SK-N-SH (cell line): ENCODE data around the gene CXCR5. TPM values are rescaled to one million over a fixed set of nuclear protein-coding genes. Genes with fewer than 3 reads are reported as not detected.

Experiments
- CTCF ChIA-PET: fragments of 300-600, 350-600 bp; formaldehyde crosslinking; extraction: SDS; loops from one replicate; lab custom pipeline; 2021; lab: Yijun Ruan, JAX
- POLR2A ChIA-PET: fragments of 350-600 bp; sonication (Branson Sonifier 250); formaldehyde crosslinking; extraction: SDS; loops from one replicate; lab custom pipeline; 2020; ENCODE audit warnings: antibody characterized with exemption, inconsistent platforms; lab: Yijun Ruan, JAX
- DNase-seq: peaks from one replicate; pipeline ENCODE4 v3.0.0; 2012
- H2AFZ ChIP-seq: fragments of 200-600 bp; sonication (generic); 2 replicates; pipeline ENCODE4 v1.8.1; 2016; ENCODE audit warnings: antibody characterized with exemption, mild to moderate bottlenecking, low read depth
- H3F3A ChIP-seq: fragments of 200-600 bp; sonication (generic); replicated peaks from 2 replicates; pipeline ENCODE3; 2016; ENCODE audit warnings: antibody characterized with exemption, mild to moderate bottlenecking; ENCODE audit not compliant: insufficient read depth
- H3K27ac ChIP-seq, 2 experiments: fragments of 200-500 bp in 1 of 2; fragments of 200-600 bp in 1 of 2; sonication (Bioruptor generic) in 1 of 2; sonication (generic), shearing (Covaris generic) in 1 of 2; 2 replicates each; pipeline versions ENCODE4 v1.5.1 to v1.6.1; 2014 to 2016; ENCODE audit warnings: low read depth in 2 of 2, inconsistent platforms in 1 of 2, low read length in 1 of 2, mild to moderate bottlenecking in 1 of 2, mixed read lengths in 1 of 2
- H3K27me3 ChIP-seq: fragments of 200-600 bp; sonication (generic), shearing (Covaris generic); 2 replicates; pipeline ENCODE4 v1.6.1; 2016; ENCODE audit warnings: mixed run types; ENCODE audit not compliant: insufficient read depth
- H3K36me3 ChIP-seq, 2 experiments: fragments of 200-500 bp in 1 of 2; fragments of 200-600 bp in 1 of 2; sonication (Bioruptor generic) in 1 of 2; sonication (generic) in 1 of 2; replicated peaks in 1 of 2; 2 replicates each; pipeline versions ENCODE3 to v1.5.1; 2014 to 2016; ENCODE audit warnings: low read length in 1 of 2, mild to moderate bottlenecking in 1 of 2; ENCODE audit not compliant: insufficient read depth in 2 of 2, control insufficient read depth in 1 of 2
- H3K4me1 ChIP-seq, 2 experiments: fragments of 200-500 bp in 1 of 2; fragments of 200-600 bp in 1 of 2; sonication (Bioruptor generic) in 1 of 2; sonication (generic), shearing (Covaris generic) in 1 of 2; 2 replicates each; pipeline versions ENCODE4 v1.5.1 to v1.6.1; 2014 to 2016; ENCODE audit warnings: low read depth in 1 of 2, low read length in 1 of 2, mixed run types in 1 of 2; ENCODE audit not compliant: insufficient read depth in 2 of 2, control insufficient read depth in 1 of 2
- H3K4me2 ChIP-seq: fragments of 200-600 bp; sonication (generic), shearing (Covaris generic); 2 replicates; pipeline ENCODE4 v1.6.1; 2017; ENCODE audit warnings: mixed run types
- H3K4me3 ChIP-seq, 2 experiments: fragments of 200-500 bp in 1 of 2; fragments of 200-600 bp in 1 of 2; sonication (Bioruptor generic) in 1 of 2; sonication (generic), shearing (Covaris generic) in 1 of 2; 2 replicates each; pipeline versions ENCODE4 v1.5.1 to v1.8.1; 2014 to 2016; ENCODE audit warnings: low read depth in 2 of 2, inconsistent platforms in 1 of 2, low read length in 1 of 2, mild to moderate bottlenecking in 1 of 2, mixed read lengths in 1 of 2, moderate library complexity in 1 of 2
- H3K79me2 ChIP-seq: fragments of 200-600 bp; sonication (generic); 2 replicates; pipeline ENCODE4 v1.8.1; 2017; ENCODE audit warnings: mild to moderate bottlenecking; ENCODE audit not compliant: insufficient read depth
- H3K9ac ChIP-seq: fragments of 200-600 bp; sonication (generic); 2 replicates; pipeline ENCODE4 v1.6.1; 2017; ENCODE audit warnings: mixed run types
- H3K9me2 ChIP-seq: fragments of 200-600 bp; sonication (generic); 2 replicates; pipeline ENCODE4 v1.6.1; 2017; ENCODE audit warnings: mixed run types
- H3K9me3 ChIP-seq: fragments of 200-600 bp; sonication (generic); 2 replicates; pipeline ENCODE4 v1.6.1; 2017; ENCODE audit warnings: mixed run types, mild to moderate bottlenecking, moderate library complexity
- H4K20me1 ChIP-seq: fragments of 200-600 bp; sonication (generic); 2 replicates; pipeline ENCODE4 v1.6.1; 2017; ENCODE audit warnings: mild to moderate bottlenecking, mixed run types; ENCODE audit not compliant: insufficient read depth
- ELF1 ChIP-seq: IDR thresholded peaks from 2 replicates; pipeline ENCODE4 v1.4.0; 2012
- MEF2A ChIP-seq: IDR thresholded peaks from 2 replicates; pipeline ENCODE4 v1.4.0; 2012; ENCODE audit warnings: low read depth, borderline replicate concordance
- MXI1 ChIP-seq: IDR thresholded peaks from 2 replicates; pipeline ENCODE4 v1.6.1; 2012; ENCODE audit warnings: mild to moderate bottlenecking, low read depth, low read length, improper control_type of control experiment
- NRF1 ChIP-seq: IDR thresholded peaks from 2 replicates; pipeline ENCODE4 v1.6.1; 2012; ENCODE audit warnings: low read depth, mild to moderate bottlenecking, low read length
- RFX5 ChIP-seq: IDR thresholded peaks from 2 replicates; pipeline ENCODE4 v1.6.1; 2012; ENCODE audit warnings: mild to moderate bottlenecking, improper control_type of control experiment, low read length
- TAF1 ChIP-seq: IDR thresholded peaks from 2 replicates; pipeline ENCODE4 v1.6.1; 2012; ENCODE audit warnings: low read depth, mild to moderate bottlenecking, low read length, moderate library complexity, borderline replicate concordance
- WGBS: methylation state at CpG from one replicate; pipeline ENCODE4 v1.1.6; 2017; ENCODE audit warnings: low lambda C conversion rate; 5-methylcytosine and 5-hydroxymethylcytosine counted together
- polyA plus RNA-seq, 3 experiments: library from polyadenylated mRNA; depleted of rRNA; stranded (reverse); fragments of >200 nt; gene quantifications; 2 replicates each; pipeline ENCODE4 v1.2.3, GENCODE V29; 2012
- TF ChIP-seq, protein P1 (sequence below): IDR thresholded peaks from 2 replicates; pipeline ENCODE4 v1.6.1; 2012; ENCODE audit warnings: mild to moderate bottlenecking, low read depth, low read length, moderate library complexity
- TF ChIP-seq, protein P2 (sequence below): IDR thresholded peaks from 2 replicates; pipeline ENCODE4 v1.4.0; 2012; ENCODE audit warnings: low read depth

The CXCR5 gene
- polyA plus RNA-seq, 1 of the 3 experiments (the other 2 are of a cell fraction): 0.02 TPM

DNA sequence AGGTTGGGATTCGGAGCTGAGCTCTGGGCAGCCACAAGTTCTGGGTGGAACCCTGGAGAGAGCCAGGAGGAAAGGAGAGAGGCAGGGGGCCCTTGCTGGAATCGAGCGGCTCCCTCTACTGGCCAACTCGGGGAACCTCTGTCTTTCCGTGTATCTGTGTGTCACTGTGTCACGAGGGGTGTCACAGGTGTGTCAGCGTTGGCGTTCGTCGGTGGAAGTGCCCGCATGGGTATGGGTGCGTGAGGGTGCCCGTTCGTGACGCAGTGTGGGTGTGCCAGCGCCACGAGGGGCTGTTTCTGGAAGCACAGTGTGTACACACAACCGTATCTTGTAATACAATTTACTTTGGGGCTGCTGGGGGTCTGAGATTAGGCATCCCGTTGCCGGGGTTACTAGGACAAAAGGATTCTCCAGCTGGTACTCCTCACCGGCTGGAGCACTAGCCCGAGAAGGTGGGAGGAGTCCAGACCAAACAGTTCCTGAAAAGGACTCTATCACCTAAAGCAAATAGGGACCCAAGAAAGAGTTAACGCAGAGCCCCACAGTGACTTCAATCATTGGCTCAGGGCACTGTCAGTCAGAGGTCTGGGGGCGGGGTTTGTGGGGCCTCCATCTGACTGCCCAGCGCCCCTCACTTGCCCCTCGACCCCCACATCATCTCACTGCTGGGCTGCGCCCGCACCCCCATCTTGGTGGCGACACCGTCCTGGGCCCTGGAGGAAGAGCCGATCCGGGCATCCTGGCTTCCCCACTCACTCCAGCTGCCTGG is 44.6 kb downstream of the CXCR5 start (continued):
- TF ChIP-seq MXI1 (peak; percentile 77; the same call in 1 of the 2 replicates), ELF1 (no peak), TAF1 (peak; percentile 31; the same call in 1 of the 2 replicates), RFX5 (no peak), NRF1 (no peak)
- TF ChIP-seq, protein P1, sequence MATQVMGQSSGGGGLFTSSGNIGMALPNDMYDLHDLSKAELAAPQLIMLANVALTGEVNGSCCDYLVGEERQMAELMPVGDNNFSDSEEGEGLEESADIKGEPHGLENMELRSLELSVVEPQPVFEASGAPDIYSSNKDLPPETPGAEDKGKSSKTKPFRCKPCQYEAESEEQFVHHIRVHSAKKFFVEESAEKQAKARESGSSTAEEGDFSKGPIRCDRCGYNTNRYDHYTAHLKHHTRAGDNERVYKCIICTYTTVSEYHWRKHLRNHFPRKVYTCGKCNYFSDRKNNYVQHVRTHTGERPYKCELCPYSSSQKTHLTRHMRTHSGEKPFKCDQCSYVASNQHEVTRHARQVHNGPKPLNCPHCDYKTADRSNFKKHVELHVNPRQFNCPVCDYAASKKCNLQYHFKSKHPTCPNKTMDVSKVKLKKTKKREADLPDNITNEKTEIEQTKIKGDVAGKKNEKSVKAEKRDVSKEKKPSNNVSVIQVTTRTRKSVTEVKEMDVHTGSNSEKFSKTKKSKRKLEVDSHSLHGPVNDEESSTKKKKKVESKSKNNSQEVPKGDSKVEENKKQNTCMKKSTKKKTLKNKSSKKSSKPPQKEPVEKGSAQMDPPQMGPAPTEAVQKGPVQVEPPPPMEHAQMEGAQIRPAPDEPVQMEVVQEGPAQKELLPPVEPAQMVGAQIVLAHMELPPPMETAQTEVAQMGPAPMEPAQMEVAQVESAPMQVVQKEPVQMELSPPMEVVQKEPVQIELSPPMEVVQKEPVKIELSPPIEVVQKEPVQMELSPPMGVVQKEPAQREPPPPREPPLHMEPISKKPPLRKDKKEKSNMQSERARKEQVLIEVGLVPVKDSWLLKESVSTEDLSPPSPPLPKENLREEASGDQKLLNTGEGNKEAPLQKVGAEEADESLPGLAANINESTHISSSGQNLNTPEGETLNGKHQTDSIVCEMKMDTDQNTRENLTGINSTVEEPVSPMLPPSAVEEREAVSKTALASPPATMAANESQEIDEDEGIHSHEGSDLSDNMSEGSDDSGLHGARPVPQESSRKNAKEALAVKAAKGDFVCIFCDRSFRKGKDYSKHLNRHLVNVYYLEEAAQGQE: peak; percentile 73; the same call in 1 of the 2 replicates
- TF ChIP-seq, protein P2, sequence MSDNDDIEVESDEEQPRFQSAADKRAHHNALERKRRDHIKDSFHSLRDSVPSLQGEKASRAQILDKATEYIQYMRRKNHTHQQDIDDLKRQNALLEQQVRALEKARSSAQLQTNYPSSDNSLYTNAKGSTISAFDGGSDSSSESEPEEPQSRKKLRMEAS: peak; percentile 50

DNA sequence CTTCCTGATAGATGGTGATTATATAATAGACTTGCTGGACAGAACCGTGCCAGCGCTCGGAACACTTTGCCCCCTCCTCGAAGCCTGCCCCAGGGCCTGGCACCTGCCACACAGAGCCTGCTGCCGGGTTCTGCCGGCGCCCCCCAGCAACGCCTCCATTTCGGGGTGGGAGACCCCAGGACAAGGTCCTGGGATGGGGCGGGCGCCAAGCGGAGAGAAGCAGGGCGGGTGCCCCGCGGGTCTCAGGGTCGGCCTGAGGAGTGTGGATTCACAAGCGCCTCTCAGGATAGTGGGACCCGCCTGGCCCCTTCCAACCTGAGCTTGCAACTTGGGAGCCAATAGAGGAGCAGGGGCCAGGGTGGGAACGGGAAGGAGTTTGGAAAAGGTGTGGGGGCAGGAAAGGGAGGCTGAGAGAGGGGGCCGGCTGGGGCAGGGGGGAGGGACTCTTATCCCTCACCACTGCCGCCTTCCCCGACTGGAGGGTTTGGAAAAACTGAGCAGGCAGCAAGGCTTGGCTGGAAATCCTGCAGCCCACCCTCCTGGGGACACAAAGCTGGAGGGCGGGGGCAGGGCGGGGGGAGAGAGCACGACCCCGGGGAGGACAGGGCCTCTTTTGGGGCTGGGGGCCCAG is 45.3 kb downstream of the CXCR5 start:
- H3F3A ChIP-seq: peaks cover 39% of the 10 kb centered on the region
- H3K9me2 ChIP-seq: no peaks in the 10 kb centered on the region
- peak; percentile 80 for DNase-seq
- TF ChIP-seq MEF2A (no peak), ELF1 (0 out of 2 replicates have a peak, but pooled peaks have one; percentile 30)
- CTCF ChIA-PET: interaction anchor here (0.5 to 13.4 kb wide), 20 partner anchors 9 to 266 kb away, joined by 3 to 186 read pairs (median 4); partner anchors contain the start of genes DDX6 and UPK2
- H3K9ac ChIP-seq: peak overlapping the region; percentile 77
- peaks cover 9 to 28% of the 10 kb centered on the region in 2 experiments; a peak in 3 of 4 replicates for H3K4me1 ChIP-seq
- no peaks in the 10 kb centered on the region for H3K9me3 ChIP-seq
- H3K27me3 ChIP-seq: no peaks in the 10 kb centered on the region
- H2AFZ ChIP-seq: peak overlapping the region; percentile 71
- H3K36me3 ChIP-seq: no peaks in the 10 kb centered on the region
- H3K27ac ChIP-seq: peak overlapping the region; percentile 91 to 93
- peak overlapping the region; percentile 80 to 99 for H3K4me3 ChIP-seq
- POLR2A ChIA-PET: interaction anchor here (1.0 to 1.1 kb wide), 2 partner anchors 20 to 21 kb away, joined by 3 to 6 read pairs; no protein-coding TSS in a partner anchor
- peak overlapping the region; percentile 93 for H3K4me2 ChIP-seq
- 1% methylated on average over 11 of the region's 26 CpGs for WGBS
- peaks cover 28% of the 10 kb centered on the region for H3K79me2 ChIP-seq
- peaks cover 9% of the 10 kb centered on the region for H4K20me1 ChIP-seq
